Esophagus squamous epithelium (tissue), 4 donors: Measurements from ENCODE around the gene OXCT1.

Experiments
- POLR2A ChIP-seq, 4 donors: fragments of 450-650 bp; IDR thresholded peaks; one replicate each; pipeline ENCODE4 v1.6.1; 2017; ENCODE audit warnings: antibody characterized with exemption in 4 of 4, mild to moderate bottlenecking in 4 of 4, moderate library complexity in 3 of 4
- TF ChIP-seq, protein P1 (sequence below), 6 experiments: fragments of 450-650 bp in 4 of 6; fragments of 200-600 bp in 2 of 6; sonication (generic) in 2 of 6; IDR thresholded peaks; one replicate each; pipeline ENCODE4 v1.5.1; 2016 to 2019; ENCODE audit warnings: antibody characterized with exemption in 6 of 6, mild to moderate bottlenecking in 4 of 6, moderate library complexity in 4 of 6

DNA sequence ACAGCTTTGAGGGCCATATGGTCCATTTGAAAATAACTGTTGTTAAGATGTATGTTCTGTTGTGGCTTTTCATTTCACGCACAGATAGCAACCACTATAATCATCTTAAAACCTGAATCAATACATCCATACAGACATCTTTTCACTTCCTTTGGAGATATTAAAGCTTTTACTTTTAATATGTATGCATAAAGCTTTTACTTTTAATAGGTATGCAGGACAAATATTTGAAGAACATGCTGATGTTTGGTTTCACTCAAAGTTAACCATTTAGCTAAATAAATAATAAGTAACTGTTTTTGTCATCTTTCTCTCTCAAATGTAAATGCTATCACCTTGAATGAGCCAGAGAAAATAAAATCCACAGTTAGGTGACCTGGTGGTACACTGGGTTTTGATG, 108.6 kb downstream of the OXCT1 start:
- TF ChIP-seq, protein P1, sequence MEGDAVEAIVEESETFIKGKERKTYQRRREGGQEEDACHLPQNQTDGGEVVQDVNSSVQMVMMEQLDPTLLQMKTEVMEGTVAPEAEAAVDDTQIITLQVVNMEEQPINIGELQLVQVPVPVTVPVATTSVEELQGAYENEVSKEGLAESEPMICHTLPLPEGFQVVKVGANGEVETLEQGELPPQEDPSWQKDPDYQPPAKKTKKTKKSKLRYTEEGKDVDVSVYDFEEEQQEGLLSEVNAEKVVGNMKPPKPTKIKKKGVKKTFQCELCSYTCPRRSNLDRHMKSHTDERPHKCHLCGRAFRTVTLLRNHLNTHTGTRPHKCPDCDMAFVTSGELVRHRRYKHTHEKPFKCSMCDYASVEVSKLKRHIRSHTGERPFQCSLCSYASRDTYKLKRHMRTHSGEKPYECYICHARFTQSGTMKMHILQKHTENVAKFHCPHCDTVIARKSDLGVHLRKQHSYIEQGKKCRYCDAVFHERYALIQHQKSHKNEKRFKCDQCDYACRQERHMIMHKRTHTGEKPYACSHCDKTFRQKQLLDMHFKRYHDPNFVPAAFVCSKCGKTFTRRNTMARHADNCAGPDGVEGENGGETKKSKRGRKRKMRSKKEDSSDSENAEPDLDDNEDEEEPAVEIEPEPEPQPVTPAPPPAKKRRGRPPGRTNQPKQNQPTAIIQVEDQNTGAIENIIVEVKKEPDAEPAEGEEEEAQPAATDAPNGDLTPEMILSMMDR (IDR thresholded peaks at IDR 0.05): no peak
- TF ChIP-seq POLR2A (IDR thresholded peaks at IDR 0.05): no peak
